Measurements from ENCODE around the gene EEF1AKMT4.
A peak's percentile ranks its signal among the peaks of the same experiment; 100 is the strongest.

EEF1AKMT4 gene

GRCh38 chr3:184250167-184250828 is 826 bp downstream of the EEF1AKMT4 start:
- TF ChIP-seq, protein P1, sequence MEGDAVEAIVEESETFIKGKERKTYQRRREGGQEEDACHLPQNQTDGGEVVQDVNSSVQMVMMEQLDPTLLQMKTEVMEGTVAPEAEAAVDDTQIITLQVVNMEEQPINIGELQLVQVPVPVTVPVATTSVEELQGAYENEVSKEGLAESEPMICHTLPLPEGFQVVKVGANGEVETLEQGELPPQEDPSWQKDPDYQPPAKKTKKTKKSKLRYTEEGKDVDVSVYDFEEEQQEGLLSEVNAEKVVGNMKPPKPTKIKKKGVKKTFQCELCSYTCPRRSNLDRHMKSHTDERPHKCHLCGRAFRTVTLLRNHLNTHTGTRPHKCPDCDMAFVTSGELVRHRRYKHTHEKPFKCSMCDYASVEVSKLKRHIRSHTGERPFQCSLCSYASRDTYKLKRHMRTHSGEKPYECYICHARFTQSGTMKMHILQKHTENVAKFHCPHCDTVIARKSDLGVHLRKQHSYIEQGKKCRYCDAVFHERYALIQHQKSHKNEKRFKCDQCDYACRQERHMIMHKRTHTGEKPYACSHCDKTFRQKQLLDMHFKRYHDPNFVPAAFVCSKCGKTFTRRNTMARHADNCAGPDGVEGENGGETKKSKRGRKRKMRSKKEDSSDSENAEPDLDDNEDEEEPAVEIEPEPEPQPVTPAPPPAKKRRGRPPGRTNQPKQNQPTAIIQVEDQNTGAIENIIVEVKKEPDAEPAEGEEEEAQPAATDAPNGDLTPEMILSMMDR (IDR thresholded peaks at IDR 0.05; ENCODE audit: control insufficient read depth, extremely low read depth, insufficient read depth): peak; percentile 95
- peak overlapping the region; percentile 73 for H3K4me3 ChIP-seq (ENCODE audit: low read depth, low read length)
- DNase-seq (ENCODE audit: low read depth): peak; percentile 72

GRCh38 chr3:184255291-184256039 is 6.0 kb downstream of the EEF1AKMT4 start:
- no peak overlapping the region for H3K4me3 ChIP-seq (ENCODE audit: low read depth, low read length)
- no peak for DNase-seq (ENCODE audit: low read depth)
- TF ChIP-seq, protein P1 (IDR thresholded peaks at IDR 0.05; ENCODE audit: control insufficient read depth, extremely low read depth, insufficient read depth): no peak

DNA sequence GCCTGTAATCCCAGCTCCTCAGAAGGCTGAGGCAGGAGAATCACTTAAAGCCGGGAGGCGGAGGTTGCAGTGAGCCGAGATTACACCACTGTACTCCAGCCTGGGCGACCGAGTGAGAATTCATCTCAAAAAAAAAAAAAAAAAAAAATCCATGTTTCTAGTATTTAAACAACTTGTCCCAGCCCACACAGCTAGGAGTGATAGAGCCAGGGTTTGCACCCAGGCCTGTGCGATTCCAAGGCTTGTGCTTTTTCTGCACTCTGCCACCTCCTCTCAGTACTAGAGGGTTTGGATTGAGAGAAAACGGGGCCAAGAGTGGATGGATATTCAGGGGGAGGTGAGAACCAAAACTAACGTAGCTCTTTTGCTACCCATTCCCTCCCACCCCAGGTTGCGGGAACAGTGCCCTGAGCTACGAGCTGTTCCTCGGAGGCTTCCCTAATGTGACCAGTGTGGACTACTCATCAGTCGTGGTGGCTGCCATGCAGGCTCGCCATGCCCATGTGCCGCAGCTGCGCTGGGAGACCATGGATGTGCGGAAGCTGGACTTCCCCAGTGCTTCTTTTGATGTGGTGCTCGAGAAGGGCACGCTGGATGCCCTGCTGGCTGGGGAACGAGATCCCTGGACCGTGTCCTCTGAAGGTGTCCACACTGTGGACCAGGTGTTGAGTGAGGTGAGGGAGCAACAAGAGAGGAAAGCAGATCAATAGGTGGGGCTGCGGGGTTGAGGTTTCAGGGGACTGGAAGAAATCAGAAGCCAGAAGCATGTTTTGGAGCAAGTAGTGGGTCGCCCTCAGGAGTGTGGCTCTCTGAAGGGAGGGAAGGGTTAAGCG is 7.8 kb downstream of the EEF1AKMT4 start:
- DNase-seq (ENCODE audit: low read depth): no peak
- TF ChIP-seq, protein P1 (IDR thresholded peaks at IDR 0.05; ENCODE audit: control insufficient read depth, extremely low read depth, insufficient read depth): no peak
- no peak overlapping the region for H3K4me3 ChIP-seq (ENCODE audit: low read depth, low read length)

GRCh38 chr3:184258926-184259325 is 9.5 kb downstream of the EEF1AKMT4 start:
- H3K4me3 ChIP-seq (ENCODE audit: low read depth, low read length): no peak overlapping the region
- TF ChIP-seq, protein P1 (IDR thresholded peaks at IDR 0.05; ENCODE audit: control insufficient read depth, extremely low read depth, insufficient read depth): no peak

GRCh38 chr3:184259396-184259877 is 10.0 kb downstream of the EEF1AKMT4 start:
- H3K4me3 ChIP-seq (ENCODE audit: low read depth, low read length): no peak overlapping the region
- no peak for DNase-seq (ENCODE audit: low read depth)
- TF ChIP-seq, protein P1 (IDR thresholded peaks at IDR 0.05; ENCODE audit: control insufficient read depth, extremely low read depth, insufficient read depth): no peak

More at GRCh38 chr3:184258926-184259325, 9.5 kb downstream of the EEF1AKMT4 start:
- no peak for DNase-seq (ENCODE audit: low read depth)

DNA sequence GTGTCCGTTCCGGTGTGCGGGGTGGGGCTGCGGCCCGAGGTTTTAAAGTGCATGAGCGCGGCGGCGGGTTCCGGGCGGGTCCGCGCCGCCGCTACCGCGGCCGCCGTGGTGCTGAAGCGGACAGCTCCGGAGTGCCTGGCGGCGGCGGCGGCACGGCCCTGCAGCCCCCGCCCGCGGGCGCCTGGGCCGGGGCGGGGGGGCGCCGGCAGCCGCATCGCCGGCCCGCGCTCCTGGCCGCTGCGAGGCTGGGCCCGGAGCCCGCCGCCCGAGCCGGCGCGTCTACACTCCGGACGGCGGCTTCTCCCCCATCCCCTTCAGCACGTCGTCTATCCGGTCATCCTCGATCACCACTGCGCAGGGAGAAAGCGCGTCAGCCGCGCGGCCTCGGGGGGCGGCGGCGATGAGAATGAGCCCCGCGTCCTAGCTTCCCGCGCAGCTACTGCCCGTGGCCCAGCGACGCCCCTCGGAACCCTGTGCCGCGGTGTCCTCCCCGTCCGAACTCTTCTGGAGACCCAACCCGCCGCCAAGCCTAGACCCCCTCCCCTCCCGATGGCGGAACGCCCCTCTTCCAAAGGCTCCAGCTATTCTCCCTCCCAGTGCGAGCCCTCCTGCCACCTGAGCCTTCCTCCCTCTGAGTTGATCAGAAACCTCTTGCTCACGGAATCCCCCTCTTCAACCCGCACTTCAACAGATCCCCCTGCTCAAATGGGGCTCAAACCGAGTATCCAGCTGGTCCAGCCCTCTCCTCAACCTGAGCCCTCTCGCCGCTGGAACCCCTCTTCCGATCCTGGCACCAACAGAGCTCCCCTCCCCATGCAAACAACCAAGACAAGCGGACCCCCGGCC is 10.6 kb downstream of the EEF1AKMT4 start:
- DNase-seq (ENCODE audit: low read depth): no peak
- TF ChIP-seq, protein P1 (IDR thresholded peaks at IDR 0.05; ENCODE audit: control insufficient read depth, extremely low read depth, insufficient read depth): no peak
- peak overlapping the region; percentile 58 for H3K4me3 ChIP-seq (ENCODE audit: low read depth, low read length)
